ENCODE data around the gene ATG5.

The ATG5 gene

DNA sequence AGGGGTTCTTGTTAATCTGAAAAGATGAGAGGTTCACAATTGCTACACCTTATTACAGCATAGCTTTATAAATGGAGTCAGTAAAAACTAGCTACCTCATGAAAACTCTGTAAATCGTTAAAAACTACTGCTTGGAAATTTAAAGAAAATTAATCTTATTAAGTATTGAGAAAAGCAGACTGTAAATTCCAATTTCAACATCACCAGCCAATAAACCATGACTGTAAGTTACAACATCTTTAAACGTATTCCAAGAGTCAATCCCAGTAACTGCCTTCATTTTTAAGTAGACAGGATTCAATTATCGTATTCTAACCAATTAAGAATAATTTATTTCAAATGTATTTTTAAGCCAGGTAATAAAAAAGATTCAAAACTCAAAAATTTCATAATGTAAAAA lies 70.3 kb downstream of the ATG5 start:
- no peaks in the 10 kb centered on the region for H3K36me3 ChIP-seq (ENCODE audit: low read length)
- H4K20me1 ChIP-seq (ENCODE audit: low read depth, low read length) = no peaks in the 10 kb centered on the region
- H3K9me2 ChIP-seq (replicated peaks; ENCODE audit: insufficient read depth, low read length) = no peaks in the 10 kb centered on the region
- no peaks in the 10 kb centered on the region for H3K9me3 ChIP-seq (ENCODE audit: insufficient read depth, low read length)
- H3K27me3 ChIP-seq (ENCODE audit: low read length) = no peaks in the 10 kb centered on the region
- H3K27ac ChIP-seq (ENCODE audit: low read depth, low read length) = no peak overlapping the region
- TF ChIP-seq, protein P1, sequence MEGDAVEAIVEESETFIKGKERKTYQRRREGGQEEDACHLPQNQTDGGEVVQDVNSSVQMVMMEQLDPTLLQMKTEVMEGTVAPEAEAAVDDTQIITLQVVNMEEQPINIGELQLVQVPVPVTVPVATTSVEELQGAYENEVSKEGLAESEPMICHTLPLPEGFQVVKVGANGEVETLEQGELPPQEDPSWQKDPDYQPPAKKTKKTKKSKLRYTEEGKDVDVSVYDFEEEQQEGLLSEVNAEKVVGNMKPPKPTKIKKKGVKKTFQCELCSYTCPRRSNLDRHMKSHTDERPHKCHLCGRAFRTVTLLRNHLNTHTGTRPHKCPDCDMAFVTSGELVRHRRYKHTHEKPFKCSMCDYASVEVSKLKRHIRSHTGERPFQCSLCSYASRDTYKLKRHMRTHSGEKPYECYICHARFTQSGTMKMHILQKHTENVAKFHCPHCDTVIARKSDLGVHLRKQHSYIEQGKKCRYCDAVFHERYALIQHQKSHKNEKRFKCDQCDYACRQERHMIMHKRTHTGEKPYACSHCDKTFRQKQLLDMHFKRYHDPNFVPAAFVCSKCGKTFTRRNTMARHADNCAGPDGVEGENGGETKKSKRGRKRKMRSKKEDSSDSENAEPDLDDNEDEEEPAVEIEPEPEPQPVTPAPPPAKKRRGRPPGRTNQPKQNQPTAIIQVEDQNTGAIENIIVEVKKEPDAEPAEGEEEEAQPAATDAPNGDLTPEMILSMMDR (IDR thresholded peaks at IDR 0.05; ENCODE audit: insufficient read depth, low read length, poor library complexity, severe bottlenecking) = no peak
- TF ChIP-seq EZH2phosphoT487 (conservative IDR thresholded peaks at IDR 0.05; ENCODE audit: low read length) = no peak
- no peak overlapping the region for H2AFZ ChIP-seq (ENCODE audit: low read depth, low read length, severe bottlenecking)
- no peaks in the 10 kb centered on the region for H3F3A ChIP-seq (ENCODE audit: insufficient read depth)
- no peak overlapping the region for H3K4me3 ChIP-seq (ENCODE audit: insufficient read depth, low read length, poor library complexity, severe bottlenecking)
- H3K79me2 ChIP-seq (ENCODE audit: insufficient read depth, low read length) = peaks cover 26% of the 10 kb centered on the region
- no peak overlapping the region for H3K9ac ChIP-seq (ENCODE audit: low read length)
- no peak overlapping the region for H3K4me2 ChIP-seq (ENCODE audit: low read depth, low read length, poor library complexity, severe bottlenecking)

DNA sequence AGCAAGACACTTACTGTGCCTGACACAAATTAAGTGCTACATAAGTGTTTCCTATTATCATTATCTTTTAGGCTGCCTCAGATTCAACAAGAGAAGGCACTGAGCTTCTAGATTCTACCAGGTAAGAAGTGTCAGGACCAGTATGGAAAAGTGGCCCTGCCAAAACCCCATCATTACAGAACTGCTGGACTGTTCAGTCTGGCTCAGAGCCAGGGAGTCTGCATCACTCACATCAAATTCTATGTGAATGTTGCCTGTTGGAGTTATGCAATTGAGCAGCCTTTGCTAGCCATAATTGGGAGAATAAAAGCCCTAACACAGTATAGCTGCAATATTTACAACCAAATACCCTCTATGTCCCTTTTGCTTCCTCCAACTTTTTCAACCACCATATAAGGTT lies 70.9 kb downstream of the ATG5 start:
- H3K36me3 ChIP-seq (ENCODE audit: low read length) = no peaks in the 10 kb centered on the region
- H3F3A ChIP-seq (ENCODE audit: insufficient read depth) = no peaks in the 10 kb centered on the region
- no peaks in the 10 kb centered on the region for H3K27me3 ChIP-seq (ENCODE audit: low read length)
- no peaks in the 10 kb centered on the region for H3K9me3 ChIP-seq (ENCODE audit: insufficient read depth, low read length)
- no peak overlapping the region for H3K9ac ChIP-seq (ENCODE audit: low read length)
- no peak overlapping the region for H3K4me2 ChIP-seq (ENCODE audit: low read depth, low read length, poor library complexity, severe bottlenecking)
- no peak for TF ChIP-seq EZH2phosphoT487 (conservative IDR thresholded peaks at IDR 0.05; ENCODE audit: low read length)
- H3K27ac ChIP-seq (ENCODE audit: low read depth, low read length) = no peak overlapping the region
- H3K4me3 ChIP-seq (ENCODE audit: insufficient read depth, low read length, poor library complexity, severe bottlenecking) = no peak overlapping the region
- peaks cover 27% of the 10 kb centered on the region for H3K79me2 ChIP-seq (ENCODE audit: insufficient read depth, low read length)
- H3K9me2 ChIP-seq (replicated peaks; ENCODE audit: insufficient read depth, low read length) = no peaks in the 10 kb centered on the region
- no peaks in the 10 kb centered on the region for H4K20me1 ChIP-seq (ENCODE audit: low read depth, low read length)
- no peak overlapping the region for H2AFZ ChIP-seq (ENCODE audit: low read depth, low read length, severe bottlenecking)

DNA sequence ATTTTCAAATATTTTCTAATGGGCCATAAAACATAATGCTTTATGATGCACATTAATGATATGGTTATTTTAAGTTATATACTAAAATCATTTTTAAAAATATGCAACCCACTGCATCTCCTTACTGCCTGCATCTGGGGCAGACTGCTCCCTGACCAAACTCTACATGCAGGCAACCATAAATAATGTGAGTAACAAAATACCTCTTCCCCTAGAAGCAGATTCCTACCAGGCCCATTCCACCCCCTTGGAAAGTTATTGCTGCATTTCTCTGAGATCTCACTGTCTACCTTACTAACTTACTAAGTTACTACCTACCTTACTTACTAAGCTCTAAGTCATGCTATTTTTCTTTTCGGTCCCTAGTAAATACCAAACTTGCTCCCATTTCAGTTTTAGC lies 71.8 kb downstream of the ATG5 start:
- Histone ChIP-seq H3K36me3 (ENCODE audit: low read length) (no peaks in the 10 kb centered on the region), H2AFZ (ENCODE audit: low read depth, low read length, severe bottlenecking) (no peak overlapping the region), H3K79me2 (ENCODE audit: insufficient read depth, low read length) (peaks cover 25% of the 10 kb centered on the region), H3K9me2 (replicated peaks; ENCODE audit: insufficient read depth, low read length) (no peaks in the 10 kb centered on the region), H4K20me1 (ENCODE audit: low read depth, low read length) (no peaks in the 10 kb centered on the region), H3K4me3 (ENCODE audit: insufficient read depth, low read length, poor library complexity, severe bottlenecking) (no peak overlapping the region), H3K27me3 (ENCODE audit: low read length) (no peaks in the 10 kb centered on the region), H3K27ac (ENCODE audit: low read depth, low read length) (no peak overlapping the region), H3K4me2 (ENCODE audit: low read depth, low read length, poor library complexity, severe bottlenecking) (no peak overlapping the region), H3K9ac (ENCODE audit: low read length) (no peak overlapping the region), H3K9me3 (ENCODE audit: insufficient read depth, low read length) (no peaks in the 10 kb centered on the region), H3F3A (ENCODE audit: insufficient read depth) (no peaks in the 10 kb centered on the region)
- TF ChIP-seq EZH2phosphoT487 (conservative IDR thresholded peaks at IDR 0.05; ENCODE audit: low read length) = no peak
- TF ChIP-seq, protein P1 (IDR thresholded peaks at IDR 0.05; ENCODE audit: insufficient read depth, low read length, poor library complexity, severe bottlenecking) = no peak

DNA sequence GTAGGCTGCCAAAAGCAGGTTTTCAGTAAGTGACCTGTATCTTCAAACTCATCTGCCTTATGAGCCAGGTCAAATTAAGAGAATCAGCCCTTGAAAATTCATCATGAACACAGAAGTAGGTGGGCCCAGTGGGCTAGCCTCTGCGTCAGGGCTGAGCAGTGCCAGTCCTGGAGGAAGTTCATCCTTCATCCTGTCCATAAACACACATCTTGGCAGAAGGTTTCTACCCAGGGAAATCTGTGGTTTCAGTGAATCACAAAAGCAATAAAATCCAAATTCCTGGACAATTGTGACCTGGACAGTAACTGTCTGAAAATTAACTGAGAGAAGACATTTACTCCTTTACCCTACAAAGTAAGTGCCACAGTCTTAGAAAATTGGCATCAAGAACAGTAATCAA lies 72.4 kb downstream of the ATG5 start:
- H3K9me3 ChIP-seq (ENCODE audit: insufficient read depth, low read length) = no peaks in the 10 kb centered on the region
- no peaks in the 10 kb centered on the region for H3F3A ChIP-seq (ENCODE audit: insufficient read depth)
- H3K9me2 ChIP-seq (replicated peaks; ENCODE audit: insufficient read depth, low read length) = no peaks in the 10 kb centered on the region
- no peaks in the 10 kb centered on the region for H3K27me3 ChIP-seq (ENCODE audit: low read length)
- H3K36me3 ChIP-seq (ENCODE audit: low read length) = no peaks in the 10 kb centered on the region
- H4K20me1 ChIP-seq (ENCODE audit: low read depth, low read length) = no peaks in the 10 kb centered on the region
- H3K9ac ChIP-seq (ENCODE audit: low read length) = no peak overlapping the region
- no peak overlapping the region for H3K4me3 ChIP-seq (ENCODE audit: insufficient read depth, low read length, poor library complexity, severe bottlenecking)
- H2AFZ ChIP-seq (ENCODE audit: low read depth, low read length, severe bottlenecking) = no peak overlapping the region
- peaks cover 19% of the 10 kb centered on the region for H3K79me2 ChIP-seq (ENCODE audit: insufficient read depth, low read length)
- TF ChIP-seq EZH2phosphoT487 (conservative IDR thresholded peaks at IDR 0.05; ENCODE audit: low read length) = no peak
- TF ChIP-seq, protein P1 (IDR thresholded peaks at IDR 0.05; ENCODE audit: insufficient read depth, low read length, poor library complexity, severe bottlenecking) = no peak
- no peak overlapping the region for H3K27ac ChIP-seq (ENCODE audit: low read depth, low read length)
- H3K4me2 ChIP-seq (ENCODE audit: low read depth, low read length, poor library complexity, severe bottlenecking) = no peak overlapping the region

Measured in SU-DHL-6 (cell line).